GM12875 (cell line): ENCODE results near the gene SMOC2.

ENCODE experiments used
- H3K4me3 ChIP-seq: one replicate; pipeline ENCODE4 v1.5.1; 2011; ENCODE audit warnings: low read depth, low read length, control low read depth
- TF ChIP-seq, protein P1 (sequence below): IDR thresholded peaks from 2 replicates; pipeline ENCODE4 v1.5.1; 2011; ENCODE audit warnings: low read depth, mild to moderate bottlenecking, control low read depth, inconsistent platforms, low read length, moderate library complexity, borderline replicate concordance; ENCODE audit not compliant: insufficient read depth

The SMOC2 gene

DNA sequence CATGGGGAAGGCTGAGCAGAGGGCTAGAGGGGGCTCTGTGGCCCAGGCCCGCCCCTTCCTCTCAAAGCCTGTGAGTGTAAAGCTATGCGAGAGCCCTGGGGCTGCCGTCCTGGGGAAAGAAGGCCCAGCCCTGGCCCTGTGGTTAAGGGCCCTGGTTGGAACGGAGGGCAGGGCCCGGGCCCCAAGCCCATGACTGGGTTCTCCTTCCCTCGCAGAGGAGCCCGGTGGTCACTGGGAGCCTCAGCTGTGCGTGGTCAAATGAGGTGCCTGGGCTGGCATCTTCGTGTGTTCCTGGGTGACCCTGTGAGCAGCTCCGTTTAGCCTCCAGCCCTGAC, 56.0 kb downstream of the SMOC2 start:
- TF ChIP-seq, protein P1, sequence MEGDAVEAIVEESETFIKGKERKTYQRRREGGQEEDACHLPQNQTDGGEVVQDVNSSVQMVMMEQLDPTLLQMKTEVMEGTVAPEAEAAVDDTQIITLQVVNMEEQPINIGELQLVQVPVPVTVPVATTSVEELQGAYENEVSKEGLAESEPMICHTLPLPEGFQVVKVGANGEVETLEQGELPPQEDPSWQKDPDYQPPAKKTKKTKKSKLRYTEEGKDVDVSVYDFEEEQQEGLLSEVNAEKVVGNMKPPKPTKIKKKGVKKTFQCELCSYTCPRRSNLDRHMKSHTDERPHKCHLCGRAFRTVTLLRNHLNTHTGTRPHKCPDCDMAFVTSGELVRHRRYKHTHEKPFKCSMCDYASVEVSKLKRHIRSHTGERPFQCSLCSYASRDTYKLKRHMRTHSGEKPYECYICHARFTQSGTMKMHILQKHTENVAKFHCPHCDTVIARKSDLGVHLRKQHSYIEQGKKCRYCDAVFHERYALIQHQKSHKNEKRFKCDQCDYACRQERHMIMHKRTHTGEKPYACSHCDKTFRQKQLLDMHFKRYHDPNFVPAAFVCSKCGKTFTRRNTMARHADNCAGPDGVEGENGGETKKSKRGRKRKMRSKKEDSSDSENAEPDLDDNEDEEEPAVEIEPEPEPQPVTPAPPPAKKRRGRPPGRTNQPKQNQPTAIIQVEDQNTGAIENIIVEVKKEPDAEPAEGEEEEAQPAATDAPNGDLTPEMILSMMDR, result no peak
- no peak overlapping the region for H3K4me3 ChIP-seq

DNA sequence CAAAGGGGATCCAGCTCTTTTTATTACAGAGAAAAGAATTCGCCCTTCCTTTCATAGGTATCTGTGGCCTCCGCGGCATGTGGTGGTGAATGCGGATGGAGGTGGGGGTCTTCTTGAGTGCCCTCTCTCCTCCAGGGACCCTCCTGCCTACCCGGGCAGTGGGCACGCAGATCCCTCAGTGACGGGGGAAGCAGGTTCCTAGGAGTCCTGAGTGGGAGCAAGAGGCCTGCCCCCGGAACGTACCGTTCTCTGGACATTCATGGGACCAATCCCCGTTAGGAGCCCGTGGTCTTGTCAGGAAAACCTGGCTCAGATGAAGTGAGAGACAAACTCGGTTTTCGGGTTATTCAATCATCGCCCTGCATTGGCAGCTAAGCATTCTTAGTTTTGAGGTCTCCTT, 56.4 kb downstream of the SMOC2 start:
- TF ChIP-seq, protein P1, result no peak

DNA sequence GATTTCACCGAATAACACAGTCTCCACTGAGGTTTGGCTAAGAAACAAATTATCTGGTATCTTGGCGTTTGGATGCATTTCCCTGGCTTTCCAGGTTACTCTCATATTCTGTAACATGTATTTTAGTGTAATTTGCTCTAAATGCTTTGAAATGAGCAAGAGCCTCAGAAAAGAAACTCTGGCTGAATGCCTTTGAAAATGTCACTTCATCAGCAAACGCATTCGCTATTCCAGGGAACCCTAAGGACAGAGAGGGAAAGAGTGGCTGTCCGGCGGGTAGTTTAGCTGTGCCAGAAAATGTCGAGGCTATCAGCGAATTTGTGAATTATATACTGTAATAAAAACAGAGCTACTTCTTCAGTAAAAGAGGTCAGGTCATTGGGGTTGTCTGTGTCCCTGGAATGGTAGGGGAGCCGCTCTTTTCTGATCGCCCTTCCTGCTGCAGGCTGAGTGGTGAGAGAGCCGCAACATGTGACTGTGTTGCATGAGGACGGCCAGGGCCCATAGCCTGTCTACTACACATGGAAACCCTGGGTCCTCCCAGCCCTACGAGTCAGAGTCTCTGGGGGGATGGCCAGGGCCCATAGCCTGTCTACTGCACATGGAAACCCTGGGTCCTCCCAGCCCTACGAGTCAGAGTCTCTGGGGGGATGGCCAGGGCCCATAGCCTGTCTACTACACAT, 57.3 kb downstream of the SMOC2 start:
- TF ChIP-seq, protein P1, result no peak
- no peak overlapping the region for H3K4me3 ChIP-seq

More for the DNA sequence above, 56.4 kb downstream of the SMOC2 start:
- H3K4me3 ChIP-seq, result no peak overlapping the region

DNA sequence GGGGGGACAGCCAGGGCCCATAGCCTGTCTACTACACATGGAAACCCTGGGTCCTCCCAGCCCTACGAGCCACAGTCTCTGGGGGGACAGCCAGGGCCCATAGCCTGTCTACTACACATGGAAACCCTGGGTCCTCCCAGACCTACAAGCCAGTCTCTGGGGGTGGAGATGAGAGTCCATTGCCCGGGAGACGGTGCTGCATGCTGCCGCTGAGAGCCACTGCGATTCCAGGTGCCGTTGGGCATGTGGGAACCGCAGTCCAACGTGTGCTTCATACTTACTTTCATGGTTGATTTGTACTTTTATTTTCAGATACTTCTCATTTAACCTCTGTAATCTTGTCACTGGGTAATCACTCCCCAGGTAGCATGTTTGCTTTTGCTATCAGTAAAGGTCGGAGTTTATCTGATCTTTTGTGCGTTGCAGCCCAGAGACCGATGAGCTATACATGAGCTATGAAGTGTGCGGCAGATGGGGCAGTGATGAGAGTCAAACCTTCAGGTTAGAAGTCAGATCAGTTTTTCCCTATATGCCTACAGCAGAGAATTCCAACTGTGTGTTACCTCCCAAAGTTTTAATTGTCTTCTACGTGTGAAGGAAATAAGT, 58.2 kb downstream of the SMOC2 start:
- TF ChIP-seq, protein P1, result no peak
- H3K4me3 ChIP-seq, result no peak overlapping the region

DNA sequence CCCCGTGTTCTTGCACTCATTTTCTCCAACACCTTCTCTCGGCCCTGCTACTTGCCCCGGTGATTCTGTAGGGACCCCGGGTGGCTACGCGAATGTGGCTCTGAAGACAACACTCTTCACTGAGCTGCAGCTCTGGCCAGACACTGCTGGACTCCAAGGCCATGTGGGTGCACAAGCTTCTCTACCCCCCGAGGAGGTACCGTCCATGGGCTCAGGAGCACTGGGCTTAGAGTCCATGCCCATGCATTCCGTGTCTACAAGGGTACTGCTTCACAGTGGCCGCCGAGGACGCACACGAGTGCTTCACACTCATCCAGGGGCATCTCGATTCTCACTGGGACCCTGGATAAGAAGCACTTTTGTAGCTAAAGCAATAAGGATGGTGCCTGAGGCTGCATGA, 59.5 kb downstream of the SMOC2 start:
- TF ChIP-seq, protein P1, result no peak
- H3K4me3 ChIP-seq, result no peak overlapping the region

DNA sequence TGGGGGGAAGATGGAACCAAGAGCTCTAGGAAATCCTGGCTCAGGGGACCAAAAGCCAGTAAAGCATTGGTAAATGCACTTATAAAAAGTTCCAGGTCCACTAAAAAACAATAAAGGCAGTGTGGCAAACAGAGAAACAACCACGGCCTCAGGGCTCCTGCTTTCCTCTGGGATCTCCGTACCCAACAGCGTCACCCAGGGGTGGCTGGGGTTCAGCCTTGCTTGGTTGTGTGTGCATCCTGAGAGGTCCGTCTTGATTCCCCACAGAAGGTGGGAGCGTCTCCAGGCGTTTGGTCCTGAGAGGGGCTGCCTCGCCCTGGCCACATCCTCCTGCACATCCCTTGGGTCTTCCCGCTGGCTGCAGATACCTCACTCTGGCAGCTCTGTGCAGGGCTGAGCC, 60.6 kb downstream of the SMOC2 start:
- H3K4me3 ChIP-seq, result no peak overlapping the region
- TF ChIP-seq, protein P1, result no peak

DNA sequence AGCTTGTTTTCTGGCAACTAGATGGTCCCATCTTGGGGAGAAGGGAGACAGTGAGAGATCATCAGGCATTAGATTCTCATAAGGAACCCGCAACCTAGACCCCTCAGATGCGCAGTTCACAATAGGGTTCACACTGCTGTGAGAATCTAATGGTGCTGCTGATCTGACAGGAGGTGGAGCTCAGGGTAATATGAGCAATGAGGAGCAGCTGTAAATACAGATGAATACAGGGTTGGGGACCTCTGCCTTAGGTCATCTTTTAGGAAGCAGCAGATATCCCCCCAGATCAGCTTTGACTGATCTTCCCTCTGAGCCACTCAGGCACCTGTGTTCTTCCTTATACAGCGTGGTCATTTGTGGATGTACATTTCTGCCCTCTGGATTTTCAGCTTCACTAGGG, 63.4 kb downstream of the SMOC2 start:
- TF ChIP-seq, protein P1, result no peak
- H3K4me3 ChIP-seq, result no peak overlapping the region
